HG02840 (cell line): Measurements from ENCODE around the gene EXOC3L1.

Source experiments
- ATAC-seq: cut with Tn5 transposase; IDR thresholded peaks from one replicate; pipeline ENCODE4 v1.9.1; 2021; ENCODE audit warnings: mild to moderate bottlenecking, moderate library complexity, moderate number of reproducible peaks; ENCODE audit not compliant: unreplicated experiment, low FRiP score

The EXOC3L1 gene

DNA sequence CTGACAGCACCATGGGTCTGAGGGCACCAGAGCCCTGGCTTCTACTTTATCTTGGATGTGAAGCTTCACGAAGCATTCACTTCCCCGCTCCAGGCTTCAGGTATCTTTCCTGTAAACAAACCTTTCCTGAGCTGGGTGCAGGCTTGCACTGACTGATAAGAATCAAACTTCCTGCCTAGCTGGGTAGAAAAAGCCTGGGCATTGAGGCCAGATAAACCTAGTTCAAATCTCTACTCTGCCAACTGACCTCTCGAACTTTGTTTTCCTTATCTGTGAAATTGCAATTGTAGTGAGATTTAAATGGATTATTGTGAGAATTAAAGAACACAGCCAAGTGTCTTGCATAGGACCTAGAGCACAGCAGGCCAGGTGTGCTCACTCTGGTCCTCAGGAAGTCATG, 34.1 kb upstream of the EXOC3L1 start:
- no peak for ATAC-seq

DNA sequence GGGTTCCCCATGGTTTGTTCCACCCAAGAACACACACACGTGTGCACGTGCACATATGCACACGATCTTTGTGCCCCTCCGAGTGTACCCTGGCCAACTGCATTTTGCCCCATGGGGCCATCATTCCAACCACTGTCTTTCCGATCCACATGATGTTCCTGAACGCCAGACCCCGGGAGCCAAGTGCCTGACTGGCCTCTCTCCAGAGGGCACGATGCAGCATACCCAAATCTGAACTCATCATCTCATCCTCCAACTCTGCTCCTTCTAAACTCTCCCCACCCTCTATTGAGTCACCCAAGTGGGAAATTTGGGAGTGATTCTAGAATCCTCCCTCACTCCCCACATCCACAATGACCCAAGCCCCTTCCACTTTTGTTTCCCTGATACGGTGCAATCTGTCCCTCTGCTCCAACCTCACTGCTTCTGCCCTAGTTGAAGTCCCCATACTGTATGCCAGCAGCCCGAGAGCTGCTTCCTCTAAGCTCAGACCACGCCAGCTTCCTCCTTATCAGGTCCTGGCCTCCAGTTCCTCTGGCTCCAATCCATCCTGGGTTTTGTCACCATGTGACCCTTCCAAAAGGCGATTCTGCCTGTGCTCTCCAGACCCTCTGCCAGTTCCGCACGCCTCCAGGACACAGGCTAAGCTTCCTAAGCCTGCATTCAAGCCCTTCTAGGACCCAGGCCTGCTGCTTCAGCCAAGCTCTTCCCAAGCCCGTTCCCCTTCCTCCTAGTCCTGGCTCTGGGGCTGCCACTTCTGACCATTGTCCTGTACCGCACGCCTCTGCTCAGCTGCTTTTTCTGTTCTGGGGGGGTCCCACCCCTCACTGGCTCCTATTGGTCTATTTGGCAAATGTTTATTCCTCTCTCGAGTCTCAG, 26.9 kb upstream of the EXOC3L1 start:
- no peak for ATAC-seq

DNA sequence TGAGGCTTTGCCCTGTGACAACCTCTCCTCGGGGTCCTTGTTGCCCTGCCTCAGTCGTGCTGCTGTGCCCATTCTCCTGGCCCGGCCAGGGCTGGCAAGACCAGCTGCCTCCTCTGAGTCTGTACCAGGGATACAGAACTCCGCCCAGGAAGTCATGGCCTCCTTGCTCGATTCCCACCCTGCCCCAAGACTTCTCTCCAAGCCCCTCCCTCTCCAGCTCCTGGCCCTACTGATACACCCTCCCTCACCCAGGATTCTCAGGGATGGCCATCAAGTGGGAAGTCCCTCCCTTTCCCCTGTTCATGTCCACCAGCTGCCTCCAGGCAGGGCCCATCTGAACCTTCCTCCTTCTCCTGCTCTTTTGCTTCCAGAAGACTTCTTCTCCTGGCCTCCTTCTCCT, 25.8 kb upstream of the EXOC3L1 start:
- no peak for ATAC-seq

DNA sequence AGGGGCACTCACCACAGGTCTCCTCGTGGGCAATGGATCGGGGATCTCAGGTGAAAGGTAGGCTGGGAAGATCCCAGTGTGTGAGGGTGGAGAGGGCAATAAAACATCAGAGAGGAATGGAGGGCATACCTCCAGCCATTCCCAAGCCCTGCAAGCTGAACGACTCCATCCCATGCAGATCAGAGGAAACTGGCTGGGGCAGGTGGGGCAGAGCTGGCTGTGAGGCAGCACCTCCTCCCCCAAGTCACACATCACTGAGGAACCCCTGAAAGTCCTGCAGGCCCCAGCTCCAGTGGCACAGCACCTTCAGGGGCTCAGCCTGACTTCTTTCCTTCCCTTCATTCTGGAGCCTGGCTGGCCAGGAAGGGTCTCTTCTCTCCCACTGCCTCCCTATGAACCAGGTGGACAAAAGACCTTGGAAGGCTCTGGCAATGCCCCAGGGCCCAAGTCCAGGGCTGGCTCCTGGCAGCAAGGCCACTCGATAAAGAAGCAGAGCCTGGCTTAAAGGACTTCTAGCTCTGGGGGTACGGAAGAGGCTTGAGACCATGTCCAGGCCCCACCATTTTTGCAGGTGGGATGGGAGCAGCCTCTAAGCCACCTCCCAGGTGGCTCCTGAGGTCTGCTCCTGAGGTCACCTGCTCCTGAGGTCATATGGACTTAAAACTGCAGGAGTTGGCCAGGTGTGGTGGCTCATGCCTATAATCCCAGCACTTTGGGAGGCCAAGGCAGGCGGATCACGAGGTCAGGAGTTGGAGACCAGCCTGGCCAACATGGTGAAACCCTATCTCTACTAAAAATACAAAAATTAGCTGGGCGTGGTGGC, 23.5 kb upstream of the EXOC3L1 start:
- ATAC-seq: no peak

DNA sequence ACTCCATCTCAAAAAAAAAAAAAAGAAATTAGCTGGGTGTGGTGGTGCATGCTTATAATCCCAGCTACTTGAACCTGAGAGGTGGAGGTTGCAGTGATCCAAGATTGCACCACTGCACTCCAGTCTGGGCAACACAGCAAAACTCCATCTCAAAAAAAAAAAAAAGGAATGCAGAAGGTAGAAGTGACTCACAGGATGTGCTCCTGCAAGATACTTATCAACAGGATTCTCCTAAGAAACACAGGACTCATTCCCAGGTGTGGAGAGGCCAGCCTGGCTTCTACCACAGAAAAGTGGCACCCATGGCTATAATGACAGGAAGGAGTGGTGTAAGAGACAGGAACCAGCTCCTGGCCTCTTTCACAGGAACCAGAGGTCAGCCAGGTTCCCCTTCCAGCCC, 22.8 kb upstream of the EXOC3L1 start:
- no peak for ATAC-seq

DNA sequence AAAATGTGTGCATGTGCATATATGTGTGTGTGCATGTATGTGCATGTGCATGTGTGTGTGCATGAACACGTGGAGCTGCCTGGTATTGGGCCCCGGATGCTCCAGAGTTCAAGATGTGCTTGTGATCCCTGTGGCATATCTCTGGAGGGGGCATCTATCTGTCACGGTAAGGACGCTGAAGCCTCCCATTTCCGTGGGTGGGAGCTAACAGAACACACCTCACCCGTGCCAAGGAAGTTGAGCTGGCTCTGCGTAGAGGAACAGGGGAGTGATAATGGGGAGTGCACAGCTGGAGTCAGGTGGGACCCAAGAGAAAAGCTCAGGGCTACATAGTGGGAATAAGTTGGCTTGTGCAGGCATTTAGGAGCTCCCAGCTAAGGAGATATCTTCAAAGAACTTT, 21.7 kb upstream of the EXOC3L1 start:
- ATAC-seq: no peak

DNA sequence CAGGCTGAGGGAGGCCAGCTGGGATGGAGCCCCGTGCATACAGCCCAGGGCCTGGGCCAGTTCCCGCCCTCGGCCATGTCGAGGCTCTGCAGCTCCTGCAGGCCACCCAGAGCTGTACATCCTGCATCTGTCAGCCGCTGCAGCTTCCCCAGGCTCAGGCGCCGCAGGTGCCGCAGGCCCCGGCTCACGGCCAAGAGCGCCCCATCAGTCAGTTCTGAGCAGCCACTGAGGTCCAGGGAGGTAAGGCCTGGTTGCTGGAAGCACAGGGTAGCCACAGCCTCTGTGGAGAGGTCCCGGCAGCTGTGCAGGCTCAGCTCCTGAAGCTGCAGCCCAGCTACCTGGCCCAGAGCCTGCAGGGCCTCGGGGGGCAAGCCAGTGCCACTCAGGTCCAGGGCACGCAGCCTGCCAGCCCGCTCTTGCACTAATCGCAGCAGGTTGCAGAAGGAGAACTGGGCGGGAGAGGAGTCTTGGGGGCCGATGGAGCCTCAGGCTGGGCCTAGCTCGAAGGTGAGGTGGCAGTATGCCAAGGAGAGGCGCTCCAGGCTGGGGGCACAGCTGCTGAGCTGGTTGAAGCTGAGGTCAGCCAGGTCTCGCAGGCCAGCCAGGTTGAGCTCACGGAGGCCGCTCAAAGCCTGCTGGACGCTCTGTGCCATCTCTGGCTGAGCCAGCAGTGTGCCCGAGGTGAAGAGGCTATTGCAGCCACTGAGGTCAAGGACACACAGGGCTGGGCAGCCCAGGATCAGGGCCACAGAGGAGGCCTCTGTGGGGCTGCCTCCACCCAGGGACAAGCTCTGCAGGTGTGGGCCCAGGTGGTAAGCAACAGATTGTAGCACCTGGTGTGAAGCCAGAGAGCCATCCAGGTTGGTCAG, 20.4 kb upstream of the EXOC3L1 start:
- no peak for ATAC-seq

DNA sequence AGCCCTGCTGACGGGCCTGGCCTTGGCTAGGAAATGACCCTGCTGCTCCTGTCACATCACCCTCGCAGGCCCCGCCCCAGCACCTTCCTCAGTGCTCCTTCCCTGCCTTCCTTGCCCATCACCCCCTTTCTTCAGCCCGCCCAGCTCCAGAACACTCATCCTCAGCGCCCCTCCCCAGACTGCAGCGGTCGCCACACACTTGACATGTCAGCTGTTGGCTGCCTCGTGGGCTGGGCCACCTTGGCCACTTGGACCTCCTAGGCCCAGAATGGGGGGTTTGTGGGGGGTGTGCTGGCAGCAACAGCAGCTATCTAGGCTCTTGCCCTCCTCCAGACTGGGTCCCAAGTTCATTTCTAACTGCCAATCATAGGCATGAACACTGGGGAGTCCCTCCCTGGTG, 19.6 kb upstream of the EXOC3L1 start:
- no peak for ATAC-seq

DNA sequence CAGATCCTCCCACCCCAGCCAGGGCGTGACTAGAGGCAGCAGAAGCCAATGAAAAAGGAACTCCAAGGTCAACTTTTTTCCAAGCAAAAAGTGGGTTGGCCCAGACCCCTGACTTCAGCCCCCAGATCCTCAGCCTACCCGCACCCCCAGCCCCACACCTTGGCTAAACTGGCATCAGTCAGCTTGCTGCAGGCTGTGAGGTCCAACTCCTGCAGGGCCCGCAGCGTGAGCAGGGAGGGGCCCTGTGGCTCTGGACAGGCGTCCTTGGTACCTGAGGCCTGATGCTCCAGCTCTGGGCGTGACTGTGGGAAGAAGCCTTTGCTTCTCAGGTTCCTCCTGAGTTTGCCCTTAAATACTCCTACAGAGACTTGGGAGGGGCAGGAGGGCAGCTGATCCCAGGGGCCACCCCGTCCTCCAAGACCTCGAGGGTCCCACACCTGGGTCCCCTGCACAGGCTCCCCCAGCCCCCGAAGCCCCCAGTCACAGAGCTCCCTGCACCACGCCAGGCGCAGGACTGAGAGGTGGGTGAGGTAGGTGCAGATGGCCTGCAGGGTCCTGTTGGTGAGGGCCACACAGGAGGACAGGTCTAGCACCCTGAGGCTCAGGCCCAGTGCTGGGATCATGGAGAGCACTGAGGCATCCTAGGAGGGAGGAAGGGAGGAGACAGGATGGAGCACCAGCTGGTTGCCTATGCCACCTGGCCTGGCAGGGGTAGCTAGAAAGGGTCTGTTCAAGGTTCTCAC, 18.4 kb upstream of the EXOC3L1 start:
- ATAC-seq: no peak

DNA sequence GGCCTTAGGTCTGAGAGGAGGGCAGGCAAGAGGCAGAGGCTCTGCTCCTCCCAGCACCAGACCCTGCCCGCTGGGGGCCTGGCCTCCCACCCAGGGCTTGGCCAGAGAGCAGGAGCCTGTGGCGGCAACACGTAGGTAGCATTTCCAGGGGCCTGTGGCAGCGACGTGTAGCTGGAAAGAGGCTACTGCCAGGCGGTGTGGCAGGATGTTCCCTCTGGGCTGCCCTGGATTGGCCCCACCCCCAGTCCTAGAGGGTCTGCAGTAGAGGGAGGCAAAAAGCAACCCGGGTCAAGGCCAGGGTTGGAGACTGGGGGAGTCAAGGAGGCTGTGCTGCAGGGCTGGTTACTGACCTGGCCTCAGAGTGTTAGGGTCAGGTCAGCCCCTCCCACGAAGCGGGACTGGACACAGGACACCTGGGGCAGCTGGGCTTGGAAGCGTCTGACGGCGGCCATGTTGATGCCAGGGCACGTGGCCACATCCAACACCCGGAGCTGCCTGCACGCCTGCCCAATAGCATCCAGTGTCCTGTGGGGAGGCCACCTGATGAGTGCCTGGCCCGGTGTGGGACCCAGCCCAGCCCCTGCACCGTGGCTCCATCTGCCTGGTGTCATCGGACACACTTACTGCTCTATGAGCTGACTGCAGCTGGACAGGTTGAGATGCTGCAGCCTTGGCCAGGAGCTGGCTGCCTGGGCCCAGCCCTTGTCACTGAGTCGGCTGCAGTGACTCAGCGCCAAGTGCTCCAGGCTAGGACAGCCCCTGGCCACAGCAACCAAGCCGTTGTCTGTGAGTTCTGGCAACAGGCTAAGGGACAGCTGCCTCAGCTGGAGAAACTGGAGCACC, 17.5 kb upstream of the EXOC3L1 start:
- ATAC-seq: no peak

DNA sequence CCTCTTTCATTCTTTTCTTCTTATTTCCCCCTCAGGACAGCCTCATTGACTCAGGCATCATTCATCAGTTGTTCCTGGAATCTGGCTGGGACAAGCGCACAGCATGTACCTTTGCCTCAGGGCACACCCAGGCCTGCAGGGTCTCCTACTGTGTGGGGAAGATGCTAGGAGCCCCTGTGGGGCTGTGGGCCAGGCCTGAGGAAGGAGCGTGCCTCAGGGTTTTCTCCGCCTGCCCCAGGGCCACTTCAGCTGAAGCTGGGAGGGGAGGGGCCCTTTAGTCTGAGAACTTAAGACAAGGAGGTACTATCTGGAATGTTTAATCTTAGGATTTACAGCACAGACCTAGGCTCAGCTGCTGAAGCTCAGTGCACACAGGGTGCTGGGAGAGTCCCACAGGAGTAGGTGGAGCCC, 16.9 kb upstream of the EXOC3L1 start:
- no peak for ATAC-seq

DNA sequence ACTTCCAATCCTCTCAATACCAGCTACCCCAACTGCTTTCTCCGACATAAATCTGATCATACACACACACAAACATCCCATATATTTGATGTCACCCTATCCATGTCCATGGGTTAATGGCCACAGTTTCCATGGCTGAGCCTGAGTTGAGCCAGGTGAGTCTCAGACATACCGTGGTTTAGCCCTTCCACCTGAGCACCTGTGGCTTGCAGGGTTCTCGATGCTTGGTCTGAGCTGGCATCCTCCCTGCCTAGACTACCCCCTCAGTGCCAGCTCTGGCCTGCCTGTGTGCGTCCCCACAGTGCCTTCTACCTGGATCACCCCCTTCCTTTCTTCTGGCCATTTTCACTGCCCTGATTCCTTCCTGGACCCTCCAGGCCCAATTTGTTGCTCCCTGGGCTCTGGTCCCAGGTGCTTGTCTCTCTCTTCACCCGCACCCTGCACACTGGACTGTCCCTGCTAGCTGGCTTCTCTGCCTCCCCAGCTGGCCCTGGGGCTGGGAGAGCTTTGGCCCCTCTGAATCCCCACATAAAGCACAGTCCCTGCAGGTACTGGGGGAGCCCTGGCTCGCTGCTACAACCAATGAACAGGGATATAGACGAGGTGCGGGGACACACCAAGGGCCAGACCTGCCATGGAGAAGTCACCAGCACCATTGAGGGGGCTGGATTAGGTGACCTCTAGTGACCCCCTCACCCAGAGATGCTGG, 16.3 kb upstream of the EXOC3L1 start:
- ATAC-seq: no peak

DNA sequence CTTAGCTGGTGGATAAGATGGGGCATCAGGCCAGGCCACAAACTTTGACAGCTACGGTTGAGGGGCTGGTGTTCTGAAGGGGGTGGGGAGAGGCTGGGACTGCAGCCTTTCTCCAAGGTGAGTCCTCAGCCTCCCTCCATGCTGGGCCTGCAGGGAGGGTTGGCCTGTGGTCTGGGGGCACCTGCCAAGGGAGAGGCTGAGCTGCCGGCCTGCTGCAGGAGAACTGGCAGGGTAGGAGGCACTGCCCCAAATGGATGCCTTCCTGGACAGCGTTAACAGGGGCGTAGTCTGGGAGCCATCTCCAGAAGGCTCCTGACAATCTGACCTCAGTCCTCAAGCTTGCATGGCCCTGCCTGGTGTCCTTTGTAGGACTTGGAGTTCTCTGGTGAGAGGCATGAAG, 14.1 kb upstream of the EXOC3L1 start:
- ATAC-seq: no peak

DNA sequence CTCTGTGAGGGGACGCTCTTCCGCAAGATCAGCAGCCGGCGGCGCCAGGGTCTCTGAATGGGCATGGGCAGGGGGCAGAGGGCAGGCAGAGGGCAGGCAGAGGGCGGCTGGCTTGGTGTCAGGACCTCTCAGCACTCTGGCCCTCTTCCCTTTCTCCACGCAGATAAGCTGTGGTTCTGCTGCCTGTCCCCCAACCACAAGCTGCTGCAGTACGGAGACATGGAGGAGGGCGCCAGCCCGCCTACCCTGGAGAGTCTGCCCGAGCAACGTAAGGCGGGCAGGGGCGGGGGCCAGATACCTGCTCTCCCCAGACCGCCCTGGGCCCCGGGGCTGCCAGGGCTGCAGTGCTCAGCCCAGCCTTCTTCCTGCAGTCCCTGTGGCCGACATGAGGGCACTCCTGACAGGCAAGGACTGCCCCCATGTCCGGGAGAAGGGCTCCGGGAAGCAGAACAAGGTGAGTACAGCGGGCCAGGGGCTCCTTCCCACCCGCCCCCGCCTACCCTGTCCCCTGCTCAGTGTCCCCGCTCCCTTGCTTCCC, 13.1 kb upstream of the EXOC3L1 start:
- ATAC-seq: no peak

DNA sequence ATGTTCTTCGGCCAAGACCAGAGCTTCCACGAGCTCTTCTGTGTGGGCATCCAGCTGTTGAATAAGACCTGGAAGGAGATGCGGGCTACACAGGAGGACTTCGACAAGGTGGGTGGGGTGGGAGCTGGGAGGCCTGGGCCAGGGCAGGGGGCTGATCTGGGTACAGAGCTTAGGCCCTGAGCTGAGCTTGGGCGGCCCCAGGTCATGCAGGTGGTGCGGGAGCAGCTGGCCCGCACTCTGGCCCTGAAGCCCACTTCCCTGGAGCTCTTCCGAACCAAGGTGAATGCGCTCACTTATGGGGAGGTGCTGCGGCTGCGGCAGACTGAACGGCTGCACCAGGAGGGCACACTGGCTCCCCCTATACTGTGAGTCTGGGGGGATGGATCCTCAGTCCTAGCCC, 12.5 kb upstream of the EXOC3L1 start:
- no peak for ATAC-seq

DNA sequence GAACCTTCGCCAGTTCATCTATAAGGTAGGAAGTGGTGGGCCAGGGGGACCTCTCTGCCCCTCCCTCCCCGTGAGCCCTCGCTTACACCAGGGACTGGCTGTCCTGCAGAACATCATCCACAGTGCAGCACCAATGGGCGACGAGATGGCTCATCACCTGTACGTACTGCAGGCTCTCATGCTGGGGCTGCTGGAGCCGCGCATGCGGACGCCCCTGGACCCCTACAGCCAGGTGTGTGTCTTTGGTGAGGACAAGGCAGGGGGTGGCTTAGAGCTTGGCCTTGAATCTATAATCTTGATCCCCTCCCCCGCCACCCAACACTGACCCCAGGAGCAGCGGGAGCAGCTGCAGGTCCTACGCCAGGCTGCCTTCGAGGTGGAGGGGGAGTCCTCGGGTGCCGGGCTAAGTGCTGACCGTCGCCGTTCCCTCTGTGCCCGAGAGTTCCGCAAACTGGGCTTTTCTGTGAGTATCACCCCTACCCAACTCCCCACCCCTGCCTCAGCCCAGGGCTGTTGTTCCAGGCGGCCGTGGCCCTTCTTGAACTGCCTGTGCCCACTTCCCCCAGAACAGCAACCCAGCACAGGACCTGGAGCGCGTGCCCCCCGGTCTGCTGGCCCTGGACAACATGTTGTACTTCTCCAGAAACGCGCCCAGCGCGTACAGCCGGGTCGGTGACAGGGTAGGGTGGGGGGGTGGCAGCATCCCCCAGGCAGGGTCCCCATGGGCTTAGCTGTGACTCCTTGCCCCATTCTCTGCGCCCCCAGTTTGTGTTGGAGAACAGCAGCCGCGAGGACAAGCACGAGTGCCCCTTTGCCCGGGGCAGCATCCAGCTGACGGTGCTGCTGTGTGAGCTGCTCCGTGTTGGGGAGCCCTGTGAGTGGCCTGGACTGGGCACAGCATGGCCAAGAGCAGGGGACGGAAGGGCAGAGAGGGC, 11.7 kb upstream of the EXOC3L1 start:
- ATAC-seq: no peak

DNA sequence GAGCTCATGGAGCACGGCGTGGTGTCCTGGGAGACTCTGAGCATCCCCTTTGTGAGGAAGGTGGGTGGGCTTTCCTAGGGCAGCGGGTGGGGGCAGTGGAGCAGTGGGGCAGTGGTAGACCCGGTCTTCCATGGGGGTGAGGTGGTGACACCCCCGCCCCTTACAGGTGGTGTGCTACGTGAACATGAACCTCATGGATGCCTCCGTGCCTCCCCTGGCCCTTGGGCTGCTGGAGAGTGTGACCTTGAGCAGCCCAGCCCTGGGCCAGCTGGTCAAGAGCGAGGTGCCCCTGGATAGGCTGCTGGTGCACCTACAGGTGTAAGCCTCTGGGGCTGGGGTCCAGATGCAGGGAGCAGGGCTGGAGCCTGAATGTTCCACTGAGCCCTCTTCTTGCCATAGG, 10.6 kb upstream of the EXOC3L1 start:
- ATAC-seq: no peak
